ENCODE data around the gene VPS4A. TPM values are rescaled to one million over a fixed set of nuclear protein-coding genes. Genes with fewer than 3 reads are reported as not detected.

Gene VPS4A
- total RNA-seq, 2 donors from 2014 or later, result 29.8 to 30.7 TPM

DNA sequence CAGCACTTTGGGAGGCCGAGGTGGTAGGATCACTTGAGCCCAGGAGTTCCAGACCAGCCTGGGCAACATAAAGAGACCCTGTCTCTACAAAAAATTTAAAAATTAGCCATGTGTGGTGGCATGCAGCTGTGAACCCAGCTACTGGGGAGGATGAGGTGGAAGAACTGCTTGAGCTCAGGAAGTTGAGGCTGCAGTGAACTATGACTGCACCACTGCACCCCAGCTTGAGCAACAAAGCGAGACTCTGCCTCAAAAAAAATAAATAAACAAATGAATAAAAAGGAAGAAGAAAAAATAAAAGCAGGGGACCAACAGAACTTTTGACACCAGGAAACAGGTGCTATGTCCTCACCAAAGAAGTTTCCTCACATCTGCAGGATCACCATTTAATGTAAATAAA, 60.4 kb downstream of the VPS4A start:
- TF ChIP-seq POLR2A (IDR thresholded peaks at IDR 0.05), result no peak
- TF ChIP-seq, protein P1, sequence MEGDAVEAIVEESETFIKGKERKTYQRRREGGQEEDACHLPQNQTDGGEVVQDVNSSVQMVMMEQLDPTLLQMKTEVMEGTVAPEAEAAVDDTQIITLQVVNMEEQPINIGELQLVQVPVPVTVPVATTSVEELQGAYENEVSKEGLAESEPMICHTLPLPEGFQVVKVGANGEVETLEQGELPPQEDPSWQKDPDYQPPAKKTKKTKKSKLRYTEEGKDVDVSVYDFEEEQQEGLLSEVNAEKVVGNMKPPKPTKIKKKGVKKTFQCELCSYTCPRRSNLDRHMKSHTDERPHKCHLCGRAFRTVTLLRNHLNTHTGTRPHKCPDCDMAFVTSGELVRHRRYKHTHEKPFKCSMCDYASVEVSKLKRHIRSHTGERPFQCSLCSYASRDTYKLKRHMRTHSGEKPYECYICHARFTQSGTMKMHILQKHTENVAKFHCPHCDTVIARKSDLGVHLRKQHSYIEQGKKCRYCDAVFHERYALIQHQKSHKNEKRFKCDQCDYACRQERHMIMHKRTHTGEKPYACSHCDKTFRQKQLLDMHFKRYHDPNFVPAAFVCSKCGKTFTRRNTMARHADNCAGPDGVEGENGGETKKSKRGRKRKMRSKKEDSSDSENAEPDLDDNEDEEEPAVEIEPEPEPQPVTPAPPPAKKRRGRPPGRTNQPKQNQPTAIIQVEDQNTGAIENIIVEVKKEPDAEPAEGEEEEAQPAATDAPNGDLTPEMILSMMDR (IDR thresholded peaks at IDR 0.05), result no peak
- intact Hi-C loops (cut with DNase I), result no loop called here
- Histone ChIP-seq H3K4me1 (no peaks in the 10 kb centered on the region), H3K27ac (no peak overlapping the region), H3K36me3 (replicated peaks in 1 of 2; ENCODE audit: insufficient read depth in 1 of 2, low read depth in 2 of 2) (peaks cover 0 to 25% of the 10 kb centered on the region in 2 donors), H3K4me3 (no peak overlapping the region), H3K27me3 (no peaks in the 10 kb centered on the region), H3K9me3 (no peaks in the 10 kb centered on the region)
- WGBS, 2 donors, result 90 to 96% methylated on average over 2 of the region's 2 CpGs
- DNase-seq (no peak), ATAC-seq (no peak)

DNA sequence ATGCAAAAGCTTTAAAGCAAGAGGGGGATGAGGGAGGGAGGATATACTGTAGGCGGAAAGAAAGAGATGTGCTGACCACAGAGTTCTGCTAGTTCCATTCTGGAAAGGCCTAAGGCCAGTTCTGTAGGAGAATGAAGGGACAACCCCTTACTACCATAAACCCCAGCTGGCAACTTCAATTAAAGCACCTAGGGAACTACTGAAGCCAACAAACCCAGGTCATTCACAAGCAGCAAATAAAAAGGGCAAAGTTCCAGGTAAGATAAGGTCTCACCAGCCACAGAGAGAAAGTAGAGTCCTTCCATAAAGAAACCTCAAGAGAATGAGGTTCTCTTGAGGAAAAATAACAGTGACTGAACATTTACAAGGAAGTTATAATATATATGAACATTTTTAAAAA, 61.9 kb downstream of the VPS4A start:
- intact Hi-C loops (cut with DNase I), result no loop called here
- H3K36me3 ChIP-seq (replicated peaks in 1 of 2; ENCODE audit: insufficient read depth in 1 of 2, low read depth in 2 of 2), result peaks cover 0 to 14% of the 10 kb centered on the region in 2 donors
- ATAC-seq (no peak), DNase-seq (no peak)
- no peak overlapping the region for H3K27ac ChIP-seq
- H3K9me3 ChIP-seq, result no peaks in the 10 kb centered on the region
- H3K4me3 ChIP-seq, result no peak overlapping the region
- H3K27me3 ChIP-seq, result no peaks in the 10 kb centered on the region
- WGBS, 2 donors, result 90 to 91% methylated on average over 1 of the region's 1 CpG
- TF ChIP-seq, protein P1 (IDR thresholded peaks at IDR 0.05), result no peak
- TF ChIP-seq POLR2A (IDR thresholded peaks at IDR 0.05), result no peak
- H3K4me1 ChIP-seq, result no peaks in the 10 kb centered on the region

Other genes with a start within 250 kb of the VPS4A start
- gene HAS3, start 205.7 kb upstream of the VPS4A start, total RNA-seq, result under 1 TPM; 0.26 to 0.99 TPM
- gene CHTF8, start 178.8 kb upstream of the VPS4A start, total RNA-seq, result 10 to 100 TPM; 35.3 to 39.4 TPM
- gene UTP4, start 178.7 kb upstream of the VPS4A start, total RNA-seq, result 10 to 100 TPM in 1 of 2 donors, 1 to 10 TPM in 1; 9.2 to 12.2 TPM
- 10 to 100 TPM; 11.2 to 13.5 TPM for gene SNTB2, start 124.2 kb upstream of the VPS4A start, total RNA-seq
- 10 to 100 TPM; 38.1 to 45.2 TPM for gene PDF, start 19.2 kb downstream of the VPS4A start, total RNA-seq
- 10 to 100 TPM; 39.4 to 46.8 TPM for gene COG8, start 28.2 kb downstream of the VPS4A start, total RNA-seq
- 1 to 10 TPM; 3.3 to 8.8 TPM for gene NIP7, start 28.4 kb downstream of the VPS4A start, total RNA-seq
- 10 to 100 TPM; 23.1 to 62.8 TPM for gene TMED6, start 40.4 kb downstream of the VPS4A start, total RNA-seq
- 10 to 100 TPM; 11.4 to 27.7 TPM for gene TERF2, start 74.7 kb downstream of the VPS4A start, total RNA-seq
- gene CYB5B, start 113.3 kb downstream of the VPS4A start, total RNA-seq, result 10 to 100 TPM in 1 of 2 donors, 1 to 10 TPM in 1; 8.2 to 20.0 TPM

All from body of pancreas (tissue), 4 donors.